Activated gamma-delta T cell (primary cell): ENCODE measurements around the gene RERGL.
"Not testable (repeated sequence)": the region's sequence is repeated elsewhere in the genome, so short reads cannot be mapped to it uniquely, and the experiment has no call there.

ENCODE experiments used
- DNase-seq: peaks from one replicate; lab custom pipeline; 2025; lab: John Stamatoyannopoulos, UW
- total RNA-seq, 2 donors: gene quantifications; one replicate each; lab custom pipeline; 2026; lab: John Stamatoyannopoulos, UW

Gene RERGL
- total RNA-seq, result 0 reads per million in 2 donors

DNA sequence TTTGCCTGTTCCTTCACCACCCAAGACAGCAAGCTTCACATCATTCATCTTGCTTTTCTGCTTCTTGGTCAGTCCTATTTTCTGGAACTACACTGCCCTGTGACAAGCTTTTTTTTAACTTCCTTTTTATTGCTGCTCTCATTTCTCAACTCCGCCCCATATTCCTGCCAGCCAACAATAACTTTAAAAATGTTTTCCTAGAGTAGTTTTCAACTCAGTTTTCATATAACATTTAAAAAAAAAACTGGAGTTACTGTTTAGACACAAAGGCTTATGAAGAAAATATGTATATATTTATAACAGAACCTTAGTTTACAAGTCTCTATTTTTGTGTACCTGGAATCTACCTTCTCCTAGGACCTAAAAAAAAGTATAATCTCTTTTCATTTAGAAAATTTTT, at the start of gene RERGL:
RERGL (minus strand) TSS at position 101 of the 400 bp plus-strand sequence; CDS start at position 48, 53 bp downstream.
- no peak for DNase-seq

GRCh38 chr12:18139254-18139653, 49.3 kb upstream of the RERGL start:
- DNase-seq, result no peak

- no peak for DNase-seq
Measured at GRCh38 chr12:18135509-18135908, 45.5 kb upstream of the RERGL start.

GRCh38 chr12:18135086-18135485, 45.1 kb upstream of the RERGL start:
- DNase-seq, result no peak

DNA sequence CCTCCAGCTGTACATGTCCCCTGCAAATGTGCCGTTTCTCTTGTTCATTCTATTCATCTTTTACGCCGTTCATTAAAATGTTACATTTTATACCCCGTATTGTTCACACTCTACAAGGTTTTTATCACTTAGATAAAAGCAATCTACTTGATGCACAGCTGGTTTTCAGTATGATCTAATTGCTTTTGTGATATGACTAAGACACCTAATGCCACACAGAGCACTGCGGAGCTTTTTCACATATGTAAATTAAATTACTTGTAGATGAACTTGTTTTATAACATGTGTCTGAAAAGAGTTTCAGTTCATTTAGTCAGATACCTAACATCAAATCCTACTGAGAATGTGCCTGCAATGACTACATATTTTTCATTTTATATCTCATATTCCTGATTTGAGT, 40.9 kb upstream of the RERGL start:
- no peak for DNase-seq

GRCh38 chr12:18123707-18124106, 33.7 kb upstream of the RERGL start:
- DNase-seq, result no peak

GRCh38 chr12:18120899-18121298, 30.9 kb upstream of the RERGL start:
- DNase-seq, result no peak

- DNase-seq, result no peak
Measured at GRCh38 chr12:18108611-18109010, 18.6 kb upstream of the RERGL start.

DNA sequence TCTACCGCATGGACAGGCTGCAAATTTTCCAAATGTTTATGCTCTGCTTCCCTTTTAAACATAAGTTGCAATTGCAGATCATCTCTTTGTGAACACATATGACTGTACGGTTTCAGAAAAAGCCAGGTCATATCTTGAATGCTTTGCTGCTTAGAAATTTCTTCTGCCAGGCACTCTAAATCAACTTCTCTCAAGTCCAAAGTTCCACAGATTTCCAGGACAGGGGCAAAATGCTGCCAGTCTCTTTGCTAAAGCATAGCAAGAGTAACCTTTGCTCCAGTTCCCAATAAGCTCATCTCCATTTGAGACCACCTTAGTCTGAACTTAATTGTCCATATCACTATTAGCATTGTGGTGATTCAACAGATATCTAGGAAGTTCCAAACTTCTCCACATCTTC, 13.6 kb upstream of the RERGL start:
- no peak for DNase-seq

- no peak for DNase-seq
Measured at GRCh38 chr12:18101043-18101442, 11.1 kb upstream of the RERGL start.

DNA sequence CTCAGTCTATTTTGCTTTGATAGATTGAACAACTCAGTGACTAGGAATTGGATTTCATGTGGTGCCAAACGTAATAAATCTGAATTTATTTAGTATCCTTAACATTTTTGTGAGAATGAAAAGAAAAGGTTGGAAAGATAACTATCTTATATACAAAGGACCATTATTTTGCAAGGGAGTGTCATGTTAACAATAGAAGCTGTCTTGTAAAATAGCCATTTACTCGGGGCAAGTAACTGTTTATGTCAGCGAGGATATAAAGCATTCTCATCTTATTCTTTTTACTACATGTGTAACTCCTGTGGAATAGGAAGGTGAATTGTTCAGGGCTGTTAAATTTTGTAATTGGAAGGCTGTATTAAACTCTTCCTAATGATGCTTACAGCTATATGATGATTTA, 5.9 kb downstream of the RERGL start:
- no peak for DNase-seq

- DNase-seq, result no peak
Measured at GRCh38 chr12:18079541-18080246, 10.3 kb downstream of the RERGL start.

DNA sequence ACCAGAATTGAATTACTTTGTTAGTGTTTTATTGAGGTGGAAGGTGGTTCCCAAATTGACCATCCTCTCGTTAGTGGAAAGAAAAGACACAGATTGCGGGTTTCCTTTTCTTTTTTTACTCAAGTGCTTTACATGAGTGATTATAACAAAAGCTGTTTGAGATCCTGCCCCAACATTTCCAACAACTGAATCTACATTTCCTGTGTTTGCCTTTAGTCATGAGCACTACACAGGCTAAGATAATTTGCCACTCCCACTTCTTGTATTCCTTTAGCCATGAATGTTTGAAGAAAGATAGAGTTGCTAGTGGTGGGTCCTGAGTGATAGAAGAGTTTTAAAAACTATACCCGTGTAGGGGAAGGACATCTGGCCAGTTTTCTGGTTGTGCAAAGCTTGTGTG, 16.0 kb downstream of the RERGL start:
- no peak for DNase-seq

DNA sequence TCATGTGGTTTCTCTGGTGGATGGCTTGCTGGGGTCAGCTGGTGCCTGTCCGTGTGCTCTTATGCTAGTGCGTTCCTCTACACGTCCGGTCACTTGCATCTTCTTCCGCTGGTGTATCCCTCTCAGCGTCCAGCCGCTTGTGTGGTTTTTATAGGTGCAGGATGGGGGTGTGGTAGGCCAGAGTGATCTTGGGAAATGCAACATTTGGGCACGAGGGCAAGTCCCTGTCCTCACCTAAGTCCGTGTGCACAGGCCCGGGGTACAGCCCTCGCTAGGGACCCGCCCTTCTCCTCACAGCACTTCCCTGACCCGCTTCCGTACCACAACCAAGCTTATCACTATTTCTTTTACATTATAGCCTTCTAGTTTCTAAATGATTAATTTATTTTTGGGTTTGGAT, 17.3 kb downstream of the RERGL start:
- no peak for DNase-seq

DNA sequence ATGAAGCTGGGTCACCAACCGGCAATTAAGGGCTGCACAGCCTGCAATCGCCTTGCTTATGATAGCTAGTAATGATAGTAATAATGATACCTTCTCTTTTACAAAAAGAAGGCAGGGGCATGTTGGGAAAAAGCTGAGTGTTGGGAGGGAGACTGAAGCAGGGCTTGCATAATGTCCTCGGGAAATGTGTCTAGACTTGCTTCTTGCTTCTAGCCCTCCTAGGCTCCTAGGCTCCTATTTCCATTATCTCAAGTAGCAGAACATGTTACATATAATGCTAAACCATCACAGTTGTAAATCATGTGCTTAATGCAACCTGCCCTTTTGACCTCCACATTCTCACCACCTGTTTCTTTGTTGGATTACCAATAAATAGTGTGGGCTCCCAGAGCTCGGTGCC, 18.7 kb downstream of the RERGL start:
- no peak for DNase-seq

DNA sequence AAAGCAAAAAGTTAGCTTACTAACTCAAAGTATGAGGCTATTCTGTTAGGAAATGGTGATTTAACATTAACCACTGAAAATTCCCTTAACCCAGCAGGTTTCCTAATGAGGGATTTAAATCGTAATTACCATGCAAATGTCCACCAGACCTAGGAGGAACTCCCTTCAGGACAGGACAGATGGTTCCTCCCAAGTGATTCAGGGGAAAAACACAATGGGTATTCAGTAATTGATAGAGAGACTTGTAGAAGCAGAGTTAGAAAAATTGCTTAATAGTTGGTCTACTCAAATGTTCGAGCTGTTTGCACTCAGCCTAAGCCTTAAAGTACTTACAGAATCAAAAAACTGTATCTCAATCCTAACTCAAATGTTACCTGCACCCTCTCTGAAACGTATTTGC, 21.6 kb downstream of the RERGL start:
- DNase-seq, result no peak

DNA sequence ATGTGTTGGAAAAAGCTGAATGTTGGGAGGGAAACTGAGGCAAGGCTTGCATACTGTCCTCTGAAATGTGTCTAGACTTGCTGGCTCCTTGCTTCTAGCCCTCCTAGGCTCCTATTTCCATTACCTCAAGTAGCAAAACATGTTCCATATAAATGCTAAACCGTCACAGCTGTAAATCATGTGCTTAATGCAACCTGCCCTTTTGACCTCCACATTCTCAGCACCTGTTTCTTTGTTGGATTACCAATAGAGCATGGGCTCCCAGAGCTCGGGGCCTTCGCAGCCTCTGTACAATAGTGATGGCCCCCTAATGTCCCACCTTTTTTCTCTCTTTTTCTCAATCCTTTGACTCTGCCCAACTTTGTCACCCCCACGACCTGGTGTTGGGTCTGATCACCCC, 23.3 kb downstream of the RERGL start:
- DNase-seq, result no peak

- not testable (repeated sequence) for DNase-seq
Measured at GRCh38 chr12:18062867-18063266, 27.1 kb downstream of the RERGL start.

DNA sequence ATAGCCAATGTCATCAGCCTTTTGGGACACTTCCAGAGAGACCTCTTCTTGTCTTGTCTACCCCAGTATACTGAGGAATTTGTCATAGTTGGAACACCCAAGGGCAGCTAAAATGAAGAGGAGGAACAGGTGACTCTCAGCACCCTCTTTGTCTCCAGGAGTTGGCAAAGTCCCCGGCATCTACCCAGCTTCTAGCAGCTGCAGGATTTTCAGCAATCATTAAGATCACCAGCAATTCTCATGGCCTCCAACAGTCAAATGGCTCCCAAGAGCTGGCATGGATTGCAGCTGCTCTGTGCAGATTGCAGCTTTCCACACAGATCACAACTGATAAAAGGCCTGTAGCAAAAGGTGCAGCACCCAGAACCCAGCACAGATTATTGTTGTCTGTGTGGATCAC, 32.9 kb downstream of the RERGL start:
- no peak for DNase-seq

DNA sequence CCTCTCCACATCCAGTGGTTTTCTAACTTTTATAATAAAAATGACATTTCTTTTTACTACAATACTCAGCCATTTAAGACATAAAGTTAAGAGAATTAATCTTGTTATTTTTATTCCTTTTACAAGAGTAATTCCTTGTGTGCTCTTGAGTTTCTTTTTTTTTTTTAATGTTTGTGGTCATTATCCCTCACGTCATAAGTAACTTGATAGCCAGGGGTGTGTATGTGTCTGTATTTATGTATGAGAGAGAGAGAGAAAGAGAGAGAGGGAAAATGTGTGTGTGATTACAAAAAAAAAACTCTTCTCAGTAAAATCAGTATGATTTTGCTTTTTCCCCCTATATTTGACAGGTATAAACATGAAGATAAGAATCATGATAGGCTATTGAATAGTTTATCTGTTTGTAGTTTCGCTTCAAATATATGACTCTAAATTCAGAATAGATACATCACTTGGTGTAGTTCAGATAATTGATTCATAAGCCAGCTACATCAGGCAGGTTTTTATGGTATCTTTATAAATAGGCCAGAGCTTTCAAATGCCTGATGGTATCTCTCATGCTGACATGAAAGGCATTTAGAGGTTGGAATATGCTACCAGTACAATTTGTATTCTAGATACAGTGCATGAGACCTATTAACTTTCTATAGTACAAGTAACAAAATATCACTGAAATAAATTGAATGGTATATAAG, 34.9 kb downstream of the RERGL start:
- no peak for DNase-seq

DNA sequence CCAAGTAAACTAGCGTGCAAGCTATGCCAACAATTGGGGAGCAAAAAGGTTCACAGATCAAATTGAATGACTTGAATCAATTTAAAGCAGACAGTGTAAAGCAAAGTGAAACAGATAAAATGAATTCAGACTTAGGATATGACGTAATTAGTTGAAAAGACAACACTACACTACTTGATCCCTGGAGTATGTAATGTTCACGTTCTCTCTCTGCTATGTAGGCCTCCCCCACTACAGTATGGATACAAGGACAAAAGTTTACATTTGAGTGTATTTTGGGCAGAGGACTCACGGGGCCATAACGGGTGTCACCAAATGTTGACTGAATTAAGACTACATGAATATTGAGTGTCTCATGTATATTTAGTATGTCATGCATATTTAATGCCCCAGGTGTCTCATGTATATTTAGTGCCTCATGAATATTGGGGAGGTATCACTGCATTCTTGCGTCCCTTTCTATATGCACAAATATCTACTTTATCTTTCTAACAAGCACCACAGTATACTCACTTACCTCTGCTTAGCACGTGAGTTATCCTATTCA, 44.5 kb downstream of the RERGL start:
- DNase-seq, result no peak

DNA sequence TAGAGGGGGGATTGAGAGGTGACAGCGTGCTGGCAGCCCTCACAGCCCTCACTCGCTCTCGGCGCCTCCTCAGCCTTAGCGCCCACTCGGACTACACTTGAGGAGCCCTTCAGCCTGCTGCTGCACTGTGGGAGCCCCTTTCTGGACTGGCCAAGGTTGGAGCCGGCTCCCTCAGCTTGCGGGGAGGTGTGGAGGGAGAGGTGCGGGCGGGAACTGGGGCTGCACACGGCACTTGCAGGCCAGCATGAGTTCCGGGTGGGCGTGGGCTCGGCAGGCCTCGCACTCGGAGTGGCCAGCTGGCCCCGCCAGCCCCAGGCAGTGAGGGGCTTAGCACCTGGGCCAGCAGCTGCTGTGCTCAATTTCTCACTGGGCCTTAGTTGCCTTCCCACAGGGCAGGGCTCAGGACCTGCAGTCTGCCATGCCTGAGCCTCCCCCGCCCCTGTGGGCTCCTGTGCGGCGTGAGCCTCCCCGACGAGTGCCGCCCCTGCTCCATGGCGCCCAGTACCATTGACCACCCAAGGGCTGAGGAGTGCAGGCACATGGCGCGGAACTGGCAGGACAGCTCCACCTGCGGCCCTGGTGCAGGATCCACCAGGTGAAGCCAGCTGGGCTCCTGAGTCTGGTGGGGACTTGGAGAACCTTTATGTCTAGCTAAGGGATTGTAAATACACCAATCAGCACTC, 49.8 kb downstream of the RERGL start:
- DNase-seq, result not testable (repeated sequence)
